GM06990 (cell line): ENCODE data around the gene PRR35.

ENCODE experiments used
- DNase-seq: peaks from one replicate; pipeline ENCODE4 v3.0.0-alpha.2; 2011; ENCODE audit not compliant: insufficient read length; ENCODE audit errors: extremely low read depth
- H3K27me3 ChIP-seq: replicated peaks from 2 replicates; pipeline ENCODE4 v1.6.0; 2011; ENCODE audit warnings: low read length; ENCODE audit not compliant: control insufficient read depth, insufficient read depth
- H3K36me3 ChIP-seq: 2 replicates; pipeline ENCODE4 v1.5.1; 2011; ENCODE audit warnings: low read length; ENCODE audit not compliant: control insufficient read depth, insufficient read depth
- H3K4me3 ChIP-seq: replicated peaks from 2 replicates; pipeline ENCODE4 v1.5.1; 2011; ENCODE audit warnings: low read depth, mild to moderate bottlenecking, control low read depth, low read length
- CTCF ChIP-seq: IDR thresholded peaks from 2 replicates; pipeline ENCODE4 v1.5.1; 2011; ENCODE audit warnings: low read length, control low read depth, mild to moderate bottlenecking, inconsistent platforms; ENCODE audit not compliant: insufficient read depth, poor library complexity, severe bottlenecking

The PRR35 gene

GRCh38 chr16:554640-555365 is 5.4 kb upstream of the PRR35 start:
- DNase-seq: no peak
- TF ChIP-seq CTCF: no peak
- H3K4me3 ChIP-seq: no peak overlapping the region
- H3K36me3 ChIP-seq: peaks cover 9% of the 10 kb centered on the region
- no peaks in the 10 kb centered on the region; the same call in 1 of the 2 replicates for H3K27me3 ChIP-seq

DNA sequence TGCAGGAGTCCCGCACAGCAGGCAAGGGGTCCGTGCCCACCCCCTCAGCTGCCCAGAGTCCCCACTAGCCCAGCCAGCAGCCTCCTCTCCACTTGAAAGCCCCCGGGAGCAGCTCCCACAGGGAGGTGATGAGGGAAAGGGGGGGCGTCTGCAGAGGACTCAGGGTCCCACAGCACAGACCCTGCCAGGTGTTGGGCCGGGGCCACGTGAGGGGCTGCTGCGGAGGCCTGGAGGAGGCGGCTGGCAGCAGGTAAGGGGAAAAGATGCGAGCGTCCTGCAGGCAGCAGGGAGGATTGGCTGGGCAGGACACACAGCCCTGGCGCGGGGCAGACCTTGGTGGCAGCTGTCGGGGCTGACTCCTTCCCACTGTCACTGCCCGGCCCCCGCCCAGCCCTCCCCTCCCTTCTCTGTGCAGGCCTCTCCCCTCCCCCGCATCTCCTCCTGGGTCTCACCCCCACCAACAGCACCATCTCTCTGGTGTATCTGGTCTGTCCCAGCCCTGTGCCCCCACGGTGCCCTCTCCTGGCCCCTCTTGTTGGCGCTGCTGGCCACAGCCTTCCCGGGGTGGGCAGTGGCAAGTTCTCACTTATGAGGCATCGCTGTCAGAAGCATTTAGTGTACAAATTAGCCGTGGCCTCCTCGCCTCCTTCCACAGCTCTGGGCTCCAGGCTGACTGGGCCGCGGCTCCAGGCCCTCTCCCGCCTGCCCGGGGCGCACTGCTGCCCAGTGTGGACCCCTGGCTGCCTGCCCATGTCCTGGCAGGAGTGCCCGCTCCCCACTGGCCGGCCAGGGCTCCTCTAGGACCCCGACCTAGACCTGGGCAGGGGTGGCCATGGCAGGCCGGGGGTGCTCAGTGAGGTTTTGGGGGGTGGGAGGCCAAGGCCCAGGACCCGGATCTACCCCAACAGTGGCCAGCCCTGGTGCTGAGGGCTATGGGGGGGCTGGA is 4.4 kb upstream of the PRR35 start:
- Histone ChIP-seq H3K27me3 (no peaks in the 10 kb centered on the region; the same call in 1 of the 2 replicates), H3K36me3 (peaks cover 8% of the 10 kb centered on the region)

GRCh38 chr16:556474-557173 is 3.6 kb upstream of the PRR35 start:
- H3K27me3 ChIP-seq: no peaks in the 10 kb centered on the region; the same call in 1 of the 2 replicates
- peaks cover 6% of the 10 kb centered on the region for H3K36me3 ChIP-seq
- no peak overlapping the region for H3K4me3 ChIP-seq
- DNase-seq: no peak
- no peak for TF ChIP-seq CTCF

More for the DNA sequence above, 4.4 kb upstream of the PRR35 start:
- no peak overlapping the region for H3K4me3 ChIP-seq
- no peak for DNase-seq
- TF ChIP-seq CTCF: no peak

GRCh38 chr16:557463-558297 is 2.5 kb upstream of the PRR35 start:
- no peaks in the 10 kb centered on the region; the same call in 1 of the 2 replicates for H3K27me3 ChIP-seq
- H3K4me3 ChIP-seq: no peak overlapping the region
- TF ChIP-seq CTCF: no peak
- no peak for DNase-seq
- H3K36me3 ChIP-seq: no peaks in the 10 kb centered on the region; the same call in none of the 2 replicates
